ENCODE measurements around the gene ZNF792. TPM values are rescaled to one million over a fixed set of nuclear protein-coding genes. Genes with fewer than 3 reads are reported as not detected.
A peak's percentile ranks its signal among the peaks of the same experiment; 100 is the strongest.

Gene ZNF792
- total and polyA plus RNA-seq, 2 donors (not counting 1 experiment from before 2014, with no cell fraction given) = 3.8 to 11.2 TPM

GRCh38 chr19:34988119-34988518 is 24.1 kb upstream of the ZNF792 start:
- no peak overlapping the region for H3K27ac Mint-ChIP-seq
- Histone ChIP-seq H2AFZ (ENCODE audit: insufficient read depth, low read depth, low read length, poor library complexity, severe bottlenecking) (no peak overlapping the region), H3K36me3 (replicated peaks in 1 of 2; ENCODE audit: control extremely low read depth in 1 of 2, control insufficient read depth in 1 of 2, extremely low read depth in 1 of 2, insufficient read depth in 2 of 2, low read length in 1 of 2) (no peaks in the 10 kb centered on the region), H3K27ac (ENCODE audit: low read length in 2 of 2) (no peak overlapping the region), H3K27me3 (replicated peaks in 1 of 4; ENCODE audit: control extremely low read depth in 1 of 4, control insufficient read depth in 3 of 4, insufficient read depth in 4 of 4, low read length in 3 of 4) (peaks cover 0 to 4% (median 0%) of the 10 kb centered on the region in 4 experiments), H3K4me2 (replicated peaks; ENCODE audit: low read depth, low read length, poor library complexity, severe bottlenecking) (no peak overlapping the region), H3K79me2 (ENCODE audit: control insufficient read depth, insufficient read depth, low read length) (no peaks in the 10 kb centered on the region), H3K4me1 (ENCODE audit: control insufficient read depth in 2 of 2, insufficient read depth in 2 of 2, low read length in 2 of 2) (no peaks in the 10 kb centered on the region), H4K20me1 (ENCODE audit: control insufficient read depth, insufficient read depth, low read length, poor library complexity, severe bottlenecking) (no peaks in the 10 kb centered on the region), H3K9me3 (ENCODE audit: control extremely low read depth in 1 of 3, control insufficient read depth in 2 of 3, insufficient read depth in 1 of 3, low read length in 2 of 3) (peaks cover 0 to 4% (median 0%) of the 10 kb centered on the region in 3 donors), H3K4me3 (ENCODE audit: control extremely low read depth in 1 of 5, extremely low read depth in 1 of 5, insufficient read depth in 1 of 5, low read depth in 2 of 5, low read length in 4 of 5) (no peak overlapping the region), H3K9ac (ENCODE audit: low read length) (no peak overlapping the region)
- ATAC-seq (ENCODE audit: low read depth) (no peak), DNase-seq (no peak)
- peaks cover 4% of the 10 kb centered on the region for H3K27me3 Mint-ChIP-seq
- H3K4me3 Mint-ChIP-seq = no peak overlapping the region
- no peak for TF ChIP-seq EZH2 (IDR thresholded peaks at IDR 0.05; ENCODE audit: borderline replicate concordance, insufficient read depth, low read depth, low read length, poor library complexity, severe bottlenecking)
- TF ChIP-seq, protein P1, sequence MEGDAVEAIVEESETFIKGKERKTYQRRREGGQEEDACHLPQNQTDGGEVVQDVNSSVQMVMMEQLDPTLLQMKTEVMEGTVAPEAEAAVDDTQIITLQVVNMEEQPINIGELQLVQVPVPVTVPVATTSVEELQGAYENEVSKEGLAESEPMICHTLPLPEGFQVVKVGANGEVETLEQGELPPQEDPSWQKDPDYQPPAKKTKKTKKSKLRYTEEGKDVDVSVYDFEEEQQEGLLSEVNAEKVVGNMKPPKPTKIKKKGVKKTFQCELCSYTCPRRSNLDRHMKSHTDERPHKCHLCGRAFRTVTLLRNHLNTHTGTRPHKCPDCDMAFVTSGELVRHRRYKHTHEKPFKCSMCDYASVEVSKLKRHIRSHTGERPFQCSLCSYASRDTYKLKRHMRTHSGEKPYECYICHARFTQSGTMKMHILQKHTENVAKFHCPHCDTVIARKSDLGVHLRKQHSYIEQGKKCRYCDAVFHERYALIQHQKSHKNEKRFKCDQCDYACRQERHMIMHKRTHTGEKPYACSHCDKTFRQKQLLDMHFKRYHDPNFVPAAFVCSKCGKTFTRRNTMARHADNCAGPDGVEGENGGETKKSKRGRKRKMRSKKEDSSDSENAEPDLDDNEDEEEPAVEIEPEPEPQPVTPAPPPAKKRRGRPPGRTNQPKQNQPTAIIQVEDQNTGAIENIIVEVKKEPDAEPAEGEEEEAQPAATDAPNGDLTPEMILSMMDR (IDR thresholded peaks at IDR 0.05) = no peak
- H3K4me1 Mint-ChIP-seq = peaks cover 6% of the 10 kb centered on the region
- H3K9me3 Mint-ChIP-seq (ENCODE audit: insufficient read depth) = no peaks in the 10 kb centered on the region
- intact Hi-C loops (cut with micrococcal nuclease) = no loop called here
- CTCF ChIA-PET = interaction anchor here (0.8 kb wide), 1 partner anchor 15 kb away, joined by 3 read pairs; no protein-coding TSS in a partner anchor
- WGBS (ENCODE audit: insufficient coverage) = no CpG with 5 or more reads among the region's 1 CpG
- POLR2A ChIA-PET = no interaction called here

GRCh38 chr19:34985249-34986022 is 21.4 kb upstream of the ZNF792 start:
- Mint-ChIP-seq H3K27ac (no peak overlapping the region), H3K4me3 (no peak overlapping the region), H3K27me3 (peaks cover 4% of the 10 kb centered on the region), H3K9me3 (ENCODE audit: insufficient read depth) (no peaks in the 10 kb centered on the region), H3K4me1 (peaks cover 2% of the 10 kb centered on the region)
- H3K27me3 ChIP-seq (replicated peaks in 1 of 4; ENCODE audit: control extremely low read depth in 1 of 4, control insufficient read depth in 3 of 4, insufficient read depth in 4 of 4, low read length in 3 of 4) = no peaks in the 10 kb centered on the region
- no peak overlapping the region for H3K27ac ChIP-seq (ENCODE audit: low read length in 2 of 2)
- H3K4me3 ChIP-seq (ENCODE audit: control extremely low read depth in 1 of 5, extremely low read depth in 1 of 5, insufficient read depth in 1 of 5, low read depth in 2 of 5, low read length in 4 of 5) = no peak overlapping the region
- no peaks in the 10 kb centered on the region for H3K36me3 ChIP-seq (replicated peaks in 1 of 2; ENCODE audit: control extremely low read depth in 1 of 2, control insufficient read depth in 1 of 2, extremely low read depth in 1 of 2, insufficient read depth in 2 of 2, low read length in 1 of 2)
- H4K20me1 ChIP-seq (ENCODE audit: control insufficient read depth, insufficient read depth, low read length, poor library complexity, severe bottlenecking) = no peaks in the 10 kb centered on the region
- ATAC-seq (ENCODE audit: low read depth) = no peak
- no peaks in the 10 kb centered on the region for H3K9me3 ChIP-seq (ENCODE audit: control extremely low read depth in 1 of 3, control insufficient read depth in 2 of 3, insufficient read depth in 1 of 3, low read length in 2 of 3)
- intact Hi-C loops (cut with micrococcal nuclease) = no loop called here
- 3% methylated on average over 6 of the region's 7 CpGs for WGBS (ENCODE audit: insufficient coverage)
- H3K79me2 ChIP-seq (ENCODE audit: control insufficient read depth, insufficient read depth, low read length) = no peaks in the 10 kb centered on the region
- no peaks in the 10 kb centered on the region for H3K4me1 ChIP-seq (ENCODE audit: control insufficient read depth in 2 of 2, insufficient read depth in 2 of 2, low read length in 2 of 2)
- DNase-seq = no peak
- CTCF ChIA-PET = interaction anchor here (1.7 kb wide), 1 partner anchor 59 kb away, joined by 4 read pairs; no protein-coding TSS in a partner anchor
- POLR2A ChIA-PET = interaction anchor here (0.6 kb wide), 1 partner anchor 748 kb away, joined by 4 read pairs; no protein-coding TSS in a partner anchor
- no peak for TF ChIP-seq EZH2 (IDR thresholded peaks at IDR 0.05; ENCODE audit: borderline replicate concordance, insufficient read depth, low read depth, low read length, poor library complexity, severe bottlenecking)
- TF ChIP-seq, protein P1 (IDR thresholded peaks at IDR 0.05) = no peak
- peak overlapping the region; percentile 24 for H2AFZ ChIP-seq (ENCODE audit: insufficient read depth, low read depth, low read length, poor library complexity, severe bottlenecking)
- no peak overlapping the region for H3K9ac ChIP-seq (ENCODE audit: low read length)
- no peak overlapping the region for H3K4me2 ChIP-seq (replicated peaks; ENCODE audit: low read depth, low read length, poor library complexity, severe bottlenecking)

All from B cell (primary cell).